Ovary (tissue), 9 donors: ENCODE measurements around the gene WWOX. TPM values are rescaled to one million over a fixed set of nuclear protein-coding genes. Genes with fewer than 3 reads are reported as not detected.

Source experiments
- DNase-seq, 5 donors: peaks; one replicate each; pipeline ENCODE4 v3.0.0-alpha.2; 2019 to 2020
- H3K27ac ChIP-seq, 2 donors: fragments of 200-600 bp; one replicate each; pipeline versions ENCODE4 v1.5.1 to v1.8.0; 2019 to 2022
- H3K27me3 ChIP-seq: fragments of 200-600 bp; one replicate; pipeline ENCODE4 v1.8.0; 2022
- H3K36me3 ChIP-seq: fragments of 200-600 bp; sonication (generic); one replicate; pipeline ENCODE4 v1.5.1; 2019
- H3K4me1 ChIP-seq: one replicate; pipeline ENCODE4 v1.8.1; 2013; ENCODE audit warnings: mild to moderate bottlenecking, moderate library complexity; ENCODE audit not compliant: insufficient read depth
- H3K4me3 ChIP-seq: fragments of 200-600 bp; sonication (generic); one replicate; pipeline ENCODE4 v1.5.1; 2017
- H3K9me3 ChIP-seq, 2 donors: fragments of 200-600 bp in 1 of 2; sonication (generic) in 1 of 2; one replicate each; pipeline versions ENCODE4 v1.5.1 to v1.8.1; 2013 to 2019; ENCODE audit warnings: mild to moderate bottlenecking in 1 of 2, moderate library complexity in 1 of 2
- CTCF ChIP-seq, 3 donors: fragments of 450-650 bp in 2 of 3; fragments of 200-600 bp in 1 of 3; IDR thresholded peaks; one replicate each; pipeline versions ENCODE4 v1.5.1 to v1.8.0; 2016 to 2022; ENCODE audit warnings: antibody characterized with exemption in 3 of 3, mild to moderate bottlenecking in 1 of 3
- EP300 ChIP-seq: sonication (generic); formaldehyde crosslinking; IDR thresholded peaks from one replicate; pipeline ENCODE4 v1.6.1; 2017; ENCODE audit warnings: antibody characterized with exemption
- POLR2A ChIP-seq: fragments of 450-650 bp; IDR thresholded peaks from one replicate; pipeline ENCODE4 v1.6.1; 2017; ENCODE audit warnings: antibody characterized with exemption, mild to moderate bottlenecking, moderate library complexity
- WGBS, 3 donors: extraction: QIAGEN DNeasy Blood & Tissue Kit in 1 of 3; methylation state at CpG; one replicate each; pipeline versions ENCODE4 v1.1.5 to v1.1.7; 2013 to 2017; 5-methylcytosine and 5-hydroxymethylcytosine counted together
- intact Hi-C, 4 donors: fragments of 100-400 bp; cut with DNase I; formaldehyde crosslinking; loops; one replicate each; pipeline versions ENCODE4 v1.11.0 to v1.15.1; 2022 to 2023
- polyA plus RNA-seq, 2 donors: library from polyadenylated mRNA; stranded (reverse); fragments of 200-250 nt in 1 of 2; fragments of 350-450 nt in 1 of 2; fragmentation: Illumina TruSeq in 1 of 2; extraction: RNeasy Lipid Tissue Mini Kit (QIAGEN cat#74804) in 1 of 2; gene quantifications; one replicate each; pipeline ENCODE4 v1.2.3, GENCODE V29; 2013 to 2014
- total RNA-seq, 7 donors: library from RNA; depleted of rRNA in 2 of 7; stranded (reverse); fragments of >200 nt in 2 of 7; fragmentation: NEBNext Ultra II Directional in 3 of 7; extraction: Animal tissue kit (Norgen Biotek cat#: 25700) in 3 of 7; gene quantifications; one replicate each; pipeline versions ENCODE4 v1.1.0 to v1.2.4, GENCODE V29; 2016 to 2023
- donor health status: DM: no; HTN: no; CAD: no; lungs with moderate emphysema.
- donor health status: DM: no; HTN: no; CAD: no.
- donor health status: Bipolar disorder and iron deficiency.
- donor health status: DM: yes; HTN: yes; CAD: no.
- donor health status: DM: no; HTN: no; CAD: no.
- donor health status: DM: yes; HTN: yes; CAD: no.

WWOX gene
- total and polyA plus RNA-seq, 9 donors = 11.0 to 40.5 (median 25.2) TPM

GRCh38 chr16:78915811-78916345 is 816.4 kb downstream of the WWOX start:
- intact Hi-C loops = no loop called here

GRCh38 chr16:78916928-78917545 is 817.6 kb downstream of the WWOX start:
- Histone ChIP-seq H3K4me3 (no peak overlapping the region), H3K36me3 (no peaks in the 10 kb centered on the region), H3K27me3 (no peaks in the 10 kb centered on the region), H3K4me1 (peaks cover 12% of the 10 kb centered on the region), H3K27ac (peak overlapping the region in 1 of 2 donors; percentile 31), H3K9me3 (no peaks in the 10 kb centered on the region)
- WGBS, 3 donors = 14 to 40% (median 15%) methylated on average over 7 of the region's 7 CpGs
- DNase-seq = peak in 4 of 5 donors; percentile 41 to 60 (median 48)
- TF ChIP-seq CTCF (IDR thresholded peaks at IDR 0.05) (no peak), POLR2A (no peak), EP300 (no peak)
- intact Hi-C loops = no loop called here

More at GRCh38 chr16:78915811-78916345, 816.4 kb downstream of the WWOX start:
- TF ChIP-seq CTCF (IDR thresholded peaks at IDR 0.05) (no peak), POLR2A (no peak), EP300 (no peak)
- WGBS, 3 donors = 60 to 77% (median 62%) methylated on average over 9 of the region's 9 CpGs
- no peak overlapping the region for H3K4me3 ChIP-seq
- H3K27me3 ChIP-seq = no peaks in the 10 kb centered on the region
- no peak for DNase-seq
- no peak overlapping the region for H3K27ac ChIP-seq
- H3K9me3 ChIP-seq = no peaks in the 10 kb centered on the region
- peaks cover 10% of the 10 kb centered on the region for H3K4me1 ChIP-seq
- no peaks in the 10 kb centered on the region for H3K36me3 ChIP-seq

GRCh38 chr16:78918805-78919305 is 819.4 kb downstream of the WWOX start:
- Histone ChIP-seq H3K4me1 (peaks cover 12% of the 10 kb centered on the region), H3K4me3 (no peak overlapping the region), H3K9me3 (no peaks in the 10 kb centered on the region), H3K27me3 (no peaks in the 10 kb centered on the region), H3K36me3 (no peaks in the 10 kb centered on the region), H3K27ac (no peak overlapping the region)
- WGBS, 3 donors = 88 to 92% (median 90%) methylated on average over 8 of the region's 8 CpGs
- intact Hi-C loops = no loop called here
- no peak for TF ChIP-seq POLR2A
- no peak for TF ChIP-seq EP300
- no peak for TF ChIP-seq CTCF (IDR thresholded peaks at IDR 0.05)
- DNase-seq = no peak

- no peak for DNase-seq
- no peak for TF ChIP-seq POLR2A
- TF ChIP-seq CTCF (IDR thresholded peaks at IDR 0.05) = no peak
- TF ChIP-seq EP300 = no peak
- 81 to 82% (median 81%) methylated on average over 8 of the region's 8 CpGs for WGBS, 3 donors
- Histone ChIP-seq H3K9me3 (no peaks in the 10 kb centered on the region), H3K4me3 (no peak overlapping the region), H3K36me3 (no peaks in the 10 kb centered on the region), H3K4me1 (peaks cover 12% of the 10 kb centered on the region), H3K27ac (peak overlapping the region in 1 of 2 donors; percentile 22), H3K27me3 (no peaks in the 10 kb centered on the region)
- intact Hi-C loops = loop anchor here in 1 of 4 donors (10.0 kb wide), 1 partner anchor 1185 kb away; no protein-coding TSS in a partner anchor
These were observed 820.4 kb downstream of the WWOX start for GRCh38 chr16:78919852-78920251.
